Progenitor cell of endocrine pancreas (in vitro differentiated cells): ENCODE data around the gene NAA25. TPM values are rescaled to one million over a fixed set of nuclear protein-coding genes. Genes with fewer than 3 reads are reported as not detected.

Experiments used
- DNase-seq: peaks from one replicate; pipeline ENCODE4 v3.0.0; 2021; ENCODE audit warnings: low spot score; ENCODE audit not compliant: unreplicated experiment
- H3K27ac Mint-ChIP-seq: 2 replicates; pipeline ENCODE4 v1.8.0; 2021; ENCODE audit warnings: mild to moderate bottlenecking, moderate library complexity, mixed read lengths
- H3K27me3 Mint-ChIP-seq: 2 replicates; pipeline ENCODE4 v1.8.0; 2021; ENCODE audit warnings: mixed read lengths
- H3K36me3 Mint-ChIP-seq: 2 replicates; pipeline ENCODE4 v1.8.0; 2022; ENCODE audit warnings: mixed read lengths; ENCODE audit not compliant: insufficient read depth
- H3K4me1 Mint-ChIP-seq: 2 replicates; pipeline ENCODE4 v1.8.0; 2021; ENCODE audit warnings: low read depth, mixed read lengths
- H3K4me3 Mint-ChIP-seq: 2 replicates; pipeline ENCODE4 v1.8.0; 2021; ENCODE audit warnings: low read depth, mild to moderate bottlenecking, moderate library complexity, mixed read lengths
- H3K9me3 Mint-ChIP-seq: 2 replicates; pipeline ENCODE4 v1.8.0; 2021; ENCODE audit warnings: low read depth, mixed read lengths
- CTCF ChIP-seq: fragments of 200-600 bp; sonication (generic); IDR thresholded peaks from one replicate; pipeline ENCODE4 v1.5.0; 2021; ENCODE audit warnings: antibody characterized with exemption, mild to moderate bottlenecking; ENCODE audit not compliant: unreplicated experiment
- total RNA-seq: library from RNA; stranded (reverse); gene quantifications from 2 replicates; pipeline ENCODE4 v1.2.1, GENCODE V29; 2021

NAA25 gene
- total RNA-seq, 1 donor from 2014 or later, result 34.5 TPM

- DNase-seq, result no peak
Measured at GRCh38 chr12:112148031-112148513, 39.5 kb upstream of the NAA25 start.

GRCh38 chr12:112146123-112146522 lies 37.5 kb upstream of the NAA25 start:
- no peaks in the 10 kb centered on the region for H3K9me3 Mint-ChIP-seq
- H3K4me3 Mint-ChIP-seq, result no peak overlapping the region
- peaks cover 22% of the 10 kb centered on the region for H3K36me3 Mint-ChIP-seq
- DNase-seq, result no peak
- no peak overlapping the region for H3K27ac Mint-ChIP-seq
- H3K4me1 Mint-ChIP-seq, result no peaks in the 10 kb centered on the region
- TF ChIP-seq CTCF, result no peak
- H3K27me3 Mint-ChIP-seq, result no peaks in the 10 kb centered on the region

More at GRCh38 chr12:112148031-112148513, 39.5 kb upstream of the NAA25 start:
- Mint-ChIP-seq H3K4me1 (no peaks in the 10 kb centered on the region), H3K4me3 (no peak overlapping the region), H3K36me3 (peaks cover 30% of the 10 kb centered on the region), H3K9me3 (no peaks in the 10 kb centered on the region), H3K27ac (no peak overlapping the region), H3K27me3 (no peaks in the 10 kb centered on the region)
- no peak for TF ChIP-seq CTCF

GRCh38 chr12:112140728-112141127 lies 32.1 kb upstream of the NAA25 start:
- peaks cover 14% of the 10 kb centered on the region for H3K36me3 Mint-ChIP-seq
- H3K4me3 Mint-ChIP-seq, result no peak overlapping the region
- DNase-seq, result no peak
- no peaks in the 10 kb centered on the region for H3K27me3 Mint-ChIP-seq
- H3K27ac Mint-ChIP-seq, result no peak overlapping the region
- H3K4me1 Mint-ChIP-seq, result no peaks in the 10 kb centered on the region
- no peak for TF ChIP-seq CTCF
- H3K9me3 Mint-ChIP-seq, result no peaks in the 10 kb centered on the region

GRCh38 chr12:112134731-112135130 lies 26.1 kb upstream of the NAA25 start:
- H3K27ac Mint-ChIP-seq, result no peak overlapping the region
- H3K36me3 Mint-ChIP-seq, result peaks cover 1% of the 10 kb centered on the region
- H3K4me3 Mint-ChIP-seq, result no peak overlapping the region
- no peak for TF ChIP-seq CTCF
- no peaks in the 10 kb centered on the region for H3K4me1 Mint-ChIP-seq
- no peaks in the 10 kb centered on the region for H3K9me3 Mint-ChIP-seq
- no peak for DNase-seq
- no peaks in the 10 kb centered on the region for H3K27me3 Mint-ChIP-seq

- Mint-ChIP-seq H3K4me3 (no peak overlapping the region), H3K9me3 (no peaks in the 10 kb centered on the region), H3K27me3 (no peaks in the 10 kb centered on the region), H3K36me3 (peaks cover 1% of the 10 kb centered on the region), H3K4me1 (no peaks in the 10 kb centered on the region), H3K27ac (no peak overlapping the region)
- no peak for DNase-seq
- TF ChIP-seq CTCF, result no peak
Measured at GRCh38 chr12:112133418-112133817, 24.8 kb upstream of the NAA25 start.
